ENCODE data around the gene SLC35B2.

Gene SLC35B2

DNA sequence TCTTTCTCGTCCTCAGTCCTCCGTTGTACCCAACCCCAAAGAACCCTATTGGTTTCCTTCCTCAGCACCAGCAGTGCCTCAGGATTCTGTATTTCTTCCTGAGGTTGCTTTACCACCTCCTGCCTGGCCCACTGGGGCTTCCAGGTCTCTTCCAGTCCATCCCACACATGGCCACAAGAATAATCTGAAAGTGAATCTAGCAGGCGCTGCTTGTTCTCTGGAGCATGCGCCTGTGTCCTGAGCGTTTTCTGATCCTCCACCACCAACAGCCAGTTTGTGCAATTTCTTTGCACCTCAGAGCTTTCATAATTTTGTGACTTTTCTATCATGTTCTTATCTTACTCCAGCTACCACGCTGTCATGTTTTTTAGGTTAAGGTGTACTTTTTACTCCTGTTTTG, 22.1 kb downstream of the SLC35B2 start:
- no peak for TF ChIP-seq EGR1 (IDR thresholded peaks at IDR 0.05)
- no peak for TF ChIP-seq EP300 (IDR thresholded peaks at IDR 0.05; ENCODE audit: borderline replicate concordance)
- TF ChIP-seq RAD21 (IDR thresholded peaks at IDR 0.05; ENCODE audit: low read depth), result no peak
- TF ChIP-seq CEBPB (IDR thresholded peaks at IDR 0.05), result no peak
- TF ChIP-seq YY1 (IDR thresholded peaks at IDR 0.05; ENCODE audit: low read depth), result no peak
- no peak for TF ChIP-seq TCF12 (IDR thresholded peaks at IDR 0.05; ENCODE audit: low read depth)
- no peak for TF ChIP-seq FOXM1 (IDR thresholded peaks at IDR 0.05; ENCODE audit: borderline replicate concordance, low read depth)
- TF ChIP-seq ZBTB7A (IDR thresholded peaks at IDR 0.05; ENCODE audit: low read depth), result no peak
- no peak for TF ChIP-seq TAF1 (IDR thresholded peaks at IDR 0.05; ENCODE audit: low read depth)
- TF ChIP-seq, protein P1, sequence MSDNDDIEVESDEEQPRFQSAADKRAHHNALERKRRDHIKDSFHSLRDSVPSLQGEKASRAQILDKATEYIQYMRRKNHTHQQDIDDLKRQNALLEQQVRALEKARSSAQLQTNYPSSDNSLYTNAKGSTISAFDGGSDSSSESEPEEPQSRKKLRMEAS (IDR thresholded peaks at IDR 0.05), result no peak
- TF ChIP-seq, protein P2, sequence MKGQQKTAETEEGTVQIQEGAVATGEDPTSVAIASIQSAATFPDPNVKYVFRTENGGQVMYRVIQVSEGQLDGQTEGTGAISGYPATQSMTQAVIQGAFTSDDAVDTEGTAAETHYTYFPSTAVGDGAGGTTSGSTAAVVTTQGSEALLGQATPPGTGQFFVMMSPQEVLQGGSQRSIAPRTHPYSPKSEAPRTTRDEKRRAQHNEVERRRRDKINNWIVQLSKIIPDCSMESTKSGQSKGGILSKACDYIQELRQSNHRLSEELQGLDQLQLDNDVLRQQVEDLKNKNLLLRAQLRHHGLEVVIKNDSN (IDR thresholded peaks at IDR 0.05), result no peak

DNA sequence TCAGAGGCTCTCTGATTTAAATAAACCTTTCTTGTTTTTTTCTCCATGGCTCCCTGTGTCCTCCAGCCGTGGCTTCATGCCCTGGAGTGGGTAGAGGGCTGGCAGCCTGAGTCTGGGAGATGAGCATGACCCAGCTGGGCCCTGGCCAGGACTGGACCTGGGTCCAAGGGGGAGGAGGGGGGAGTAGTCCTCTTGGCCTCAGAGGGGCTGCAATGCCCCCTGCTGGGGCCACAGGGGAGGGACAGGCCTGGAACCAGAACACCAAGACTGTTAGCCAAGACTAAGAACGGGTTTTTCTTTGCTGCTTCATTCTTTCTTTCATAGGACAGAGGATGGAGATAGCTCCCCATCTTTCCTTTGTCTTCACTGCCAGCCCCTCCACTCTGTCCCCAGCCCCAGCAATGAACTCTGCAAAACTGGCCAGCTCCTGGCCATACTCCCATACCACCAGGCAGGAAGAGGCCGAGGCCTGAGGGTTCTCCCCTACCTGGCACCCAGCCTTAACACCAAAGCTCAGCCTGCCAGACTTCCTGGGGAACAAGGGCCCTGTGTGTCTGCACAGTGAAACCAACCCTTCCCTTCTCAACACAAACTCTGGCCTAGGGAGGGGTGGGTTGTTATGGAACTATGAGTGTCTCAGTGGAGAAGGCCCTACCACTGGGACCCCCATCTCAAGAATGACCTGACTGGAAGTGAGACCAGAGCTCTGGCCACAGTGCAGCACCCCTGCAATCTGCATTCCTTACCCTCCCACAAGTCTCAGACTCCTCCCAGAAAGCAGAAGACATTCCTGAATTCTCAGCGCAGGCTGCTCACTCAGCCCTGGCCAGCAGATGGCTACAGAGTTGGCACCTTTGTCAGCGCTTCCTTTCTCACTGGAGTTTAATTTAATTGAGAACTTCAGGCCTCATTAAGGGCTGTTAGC, 23.0 kb downstream of the SLC35B2 start:
- TF ChIP-seq YY1 (IDR thresholded peaks at IDR 0.05; ENCODE audit: low read depth), result no peak
- TF ChIP-seq, protein P1 (IDR thresholded peaks at IDR 0.05), result no peak
- no peak for TF ChIP-seq EP300 (IDR thresholded peaks at IDR 0.05; ENCODE audit: borderline replicate concordance)
- 0 out of 2 replicates have a peak, but pooled peaks have one; percentile 48 for TF ChIP-seq ZBTB7A (IDR thresholded peaks at IDR 0.05; ENCODE audit: low read depth)
- TF ChIP-seq CEBPB (IDR thresholded peaks at IDR 0.05), result no peak
- no peak for TF ChIP-seq EGR1 (IDR thresholded peaks at IDR 0.05)
- peak; percentile 70 for TF ChIP-seq TEAD4 (IDR thresholded peaks at IDR 0.05)
- TF ChIP-seq NFIC (IDR thresholded peaks at IDR 0.05), result no peak; the same call in 1 of the 2 replicates
- peak; percentile 68 for TF ChIP-seq RAD21 (IDR thresholded peaks at IDR 0.05; ENCODE audit: low read depth)
- no peak for TF ChIP-seq FOXM1 (IDR thresholded peaks at IDR 0.05; ENCODE audit: borderline replicate concordance, low read depth)
- TF ChIP-seq, protein P3, sequence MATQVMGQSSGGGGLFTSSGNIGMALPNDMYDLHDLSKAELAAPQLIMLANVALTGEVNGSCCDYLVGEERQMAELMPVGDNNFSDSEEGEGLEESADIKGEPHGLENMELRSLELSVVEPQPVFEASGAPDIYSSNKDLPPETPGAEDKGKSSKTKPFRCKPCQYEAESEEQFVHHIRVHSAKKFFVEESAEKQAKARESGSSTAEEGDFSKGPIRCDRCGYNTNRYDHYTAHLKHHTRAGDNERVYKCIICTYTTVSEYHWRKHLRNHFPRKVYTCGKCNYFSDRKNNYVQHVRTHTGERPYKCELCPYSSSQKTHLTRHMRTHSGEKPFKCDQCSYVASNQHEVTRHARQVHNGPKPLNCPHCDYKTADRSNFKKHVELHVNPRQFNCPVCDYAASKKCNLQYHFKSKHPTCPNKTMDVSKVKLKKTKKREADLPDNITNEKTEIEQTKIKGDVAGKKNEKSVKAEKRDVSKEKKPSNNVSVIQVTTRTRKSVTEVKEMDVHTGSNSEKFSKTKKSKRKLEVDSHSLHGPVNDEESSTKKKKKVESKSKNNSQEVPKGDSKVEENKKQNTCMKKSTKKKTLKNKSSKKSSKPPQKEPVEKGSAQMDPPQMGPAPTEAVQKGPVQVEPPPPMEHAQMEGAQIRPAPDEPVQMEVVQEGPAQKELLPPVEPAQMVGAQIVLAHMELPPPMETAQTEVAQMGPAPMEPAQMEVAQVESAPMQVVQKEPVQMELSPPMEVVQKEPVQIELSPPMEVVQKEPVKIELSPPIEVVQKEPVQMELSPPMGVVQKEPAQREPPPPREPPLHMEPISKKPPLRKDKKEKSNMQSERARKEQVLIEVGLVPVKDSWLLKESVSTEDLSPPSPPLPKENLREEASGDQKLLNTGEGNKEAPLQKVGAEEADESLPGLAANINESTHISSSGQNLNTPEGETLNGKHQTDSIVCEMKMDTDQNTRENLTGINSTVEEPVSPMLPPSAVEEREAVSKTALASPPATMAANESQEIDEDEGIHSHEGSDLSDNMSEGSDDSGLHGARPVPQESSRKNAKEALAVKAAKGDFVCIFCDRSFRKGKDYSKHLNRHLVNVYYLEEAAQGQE (IDR thresholded peaks at IDR 0.05; ENCODE audit: low read depth), result no peak
- TF ChIP-seq, protein P2 (IDR thresholded peaks at IDR 0.05), result no peak
- TF ChIP-seq CREB1 (IDR thresholded peaks at IDR 0.05; ENCODE audit: low read depth), result no peak
- TF ChIP-seq TAF1 (IDR thresholded peaks at IDR 0.05; ENCODE audit: low read depth), result no peak
- TF ChIP-seq TCF12 (IDR thresholded peaks at IDR 0.05; ENCODE audit: low read depth), result no peak; the same call in 1 of the 2 replicates

DNA sequence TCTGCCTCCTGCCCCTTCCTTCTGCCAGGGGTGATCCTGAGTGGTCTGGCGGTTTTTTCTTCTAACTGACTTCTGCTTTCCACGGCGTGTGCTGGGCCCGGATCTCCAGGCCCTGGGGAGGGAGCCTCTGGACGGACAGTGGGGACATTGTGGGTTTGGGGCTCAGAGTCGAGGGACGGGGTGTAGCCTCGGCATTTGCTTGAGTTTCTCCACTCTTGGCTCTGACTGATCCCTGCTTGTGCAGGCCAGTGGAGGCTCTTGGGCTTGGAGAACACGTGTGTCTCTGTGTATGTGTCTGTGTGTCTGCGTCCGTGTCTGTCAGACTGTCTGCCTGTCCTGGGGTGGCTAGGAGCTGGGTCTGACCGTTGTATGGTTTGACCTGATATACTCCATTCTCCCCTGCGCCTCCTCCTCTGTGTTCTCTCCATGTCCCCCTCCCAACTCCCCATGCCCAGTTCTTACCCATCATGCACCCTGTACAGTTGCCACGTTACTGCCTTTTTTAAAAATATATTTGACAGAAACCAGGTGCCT, 23.7 kb downstream of the SLC35B2 start:
- TF ChIP-seq FOXM1 (IDR thresholded peaks at IDR 0.05; ENCODE audit: borderline replicate concordance, low read depth) (no peak), RAD21 (IDR thresholded peaks at IDR 0.05; ENCODE audit: low read depth) (no peak), ZBTB7A (IDR thresholded peaks at IDR 0.05; ENCODE audit: low read depth) (no peak), CREB1 (IDR thresholded peaks at IDR 0.05; ENCODE audit: low read depth) (no peak), EGR1 (IDR thresholded peaks at IDR 0.05) (no peak), YY1 (IDR thresholded peaks at IDR 0.05; ENCODE audit: low read depth) (no peak), TAF1 (IDR thresholded peaks at IDR 0.05; ENCODE audit: low read depth) (no peak), CEBPB (IDR thresholded peaks at IDR 0.05) (no peak), NFIC (IDR thresholded peaks at IDR 0.05) (no peak), EP300 (IDR thresholded peaks at IDR 0.05; ENCODE audit: borderline replicate concordance) (no peak), TEAD4 (IDR thresholded peaks at IDR 0.05) (no peak), TCF12 (IDR thresholded peaks at IDR 0.05; ENCODE audit: low read depth) (no peak)
- TF ChIP-seq, protein P3 (IDR thresholded peaks at IDR 0.05; ENCODE audit: low read depth), result no peak
- TF ChIP-seq, protein P2 (IDR thresholded peaks at IDR 0.05), result no peak
- TF ChIP-seq, protein P1 (IDR thresholded peaks at IDR 0.05), result no peak
